Neural progenitor cell (in vitro differentiated cells): Measurements from ENCODE around the gene IGSF21.

Experiments used
- EZH2 ChIP-seq: fragments of 200-600 bp; sonication (generic); IDR thresholded peaks from 2 replicates; pipeline ENCODE4 v1.6.1; 2017; ENCODE audit warnings: antibody characterized with exemption, mild to moderate bottlenecking, moderate library complexity
- TF ChIP-seq, protein P1 (sequence below): fragments of 200-600 bp; sonication (generic); IDR thresholded peaks from 2 replicates; pipeline ENCODE4 v1.5.1; 2017; ENCODE audit warnings: antibody characterized with exemption, mild to moderate bottlenecking

DNA sequence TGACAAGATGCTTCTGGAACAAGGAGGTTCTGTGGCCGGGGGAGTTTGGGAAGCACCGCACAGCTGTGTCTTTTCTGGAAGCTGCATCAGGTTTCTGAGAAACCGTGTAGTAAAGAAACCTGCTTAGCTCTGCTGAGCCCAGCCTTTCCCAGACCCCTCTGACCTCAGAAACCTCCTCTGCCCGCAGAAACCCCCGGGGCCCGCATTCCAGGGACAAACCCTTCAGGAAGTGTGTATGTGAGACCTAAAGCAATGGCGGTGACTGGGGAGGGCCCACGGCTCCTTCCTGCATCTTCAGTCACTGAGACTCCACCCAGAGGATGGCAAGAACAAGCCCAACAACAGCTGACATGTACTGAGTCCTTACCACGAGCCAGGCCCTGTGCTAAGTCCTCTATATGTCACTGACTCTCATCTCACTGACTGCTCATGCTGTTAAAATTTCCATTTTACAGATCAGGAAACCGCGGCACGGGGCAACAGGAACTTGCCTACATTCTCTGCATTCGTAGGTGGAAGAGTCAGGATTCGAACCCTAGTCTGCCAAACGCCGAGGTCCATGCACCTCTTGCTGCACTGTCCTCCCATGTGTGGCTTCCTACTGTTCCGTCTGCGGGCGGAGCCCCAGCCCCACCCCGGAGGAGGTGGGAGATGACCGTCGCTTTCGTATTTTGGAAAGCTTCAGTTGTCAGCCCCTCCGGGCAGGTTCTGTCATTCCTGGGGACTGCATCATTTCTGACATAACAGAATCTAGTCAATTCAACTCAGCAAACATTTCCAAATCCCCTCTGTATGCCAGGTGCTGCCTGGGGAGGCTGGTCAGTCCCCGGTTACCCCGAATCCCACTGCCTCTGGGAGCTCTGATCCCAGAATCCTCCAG is 299.8 kb downstream of the IGSF21 start:
- TF ChIP-seq, protein P1, sequence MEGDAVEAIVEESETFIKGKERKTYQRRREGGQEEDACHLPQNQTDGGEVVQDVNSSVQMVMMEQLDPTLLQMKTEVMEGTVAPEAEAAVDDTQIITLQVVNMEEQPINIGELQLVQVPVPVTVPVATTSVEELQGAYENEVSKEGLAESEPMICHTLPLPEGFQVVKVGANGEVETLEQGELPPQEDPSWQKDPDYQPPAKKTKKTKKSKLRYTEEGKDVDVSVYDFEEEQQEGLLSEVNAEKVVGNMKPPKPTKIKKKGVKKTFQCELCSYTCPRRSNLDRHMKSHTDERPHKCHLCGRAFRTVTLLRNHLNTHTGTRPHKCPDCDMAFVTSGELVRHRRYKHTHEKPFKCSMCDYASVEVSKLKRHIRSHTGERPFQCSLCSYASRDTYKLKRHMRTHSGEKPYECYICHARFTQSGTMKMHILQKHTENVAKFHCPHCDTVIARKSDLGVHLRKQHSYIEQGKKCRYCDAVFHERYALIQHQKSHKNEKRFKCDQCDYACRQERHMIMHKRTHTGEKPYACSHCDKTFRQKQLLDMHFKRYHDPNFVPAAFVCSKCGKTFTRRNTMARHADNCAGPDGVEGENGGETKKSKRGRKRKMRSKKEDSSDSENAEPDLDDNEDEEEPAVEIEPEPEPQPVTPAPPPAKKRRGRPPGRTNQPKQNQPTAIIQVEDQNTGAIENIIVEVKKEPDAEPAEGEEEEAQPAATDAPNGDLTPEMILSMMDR, result no peak
- no peak for TF ChIP-seq EZH2
